Smooth muscle cell (in vitro differentiated cells): Measurements from ENCODE around the gene TSBP1. TPM values are rescaled to one million over a fixed set of nuclear protein-coding genes. Genes with fewer than 3 reads are reported as not detected.

ENCODE experiments used
- DNase-seq: peaks from one replicate; lab custom pipeline; 2025; ENCODE audit not compliant: unreplicated experiment; lab: John Stamatoyannopoulos, UW
- H2AFZ ChIP-seq: fragments of 200-600 bp; sonication (generic); 2 replicates; pipeline ENCODE4 v1.6.0; 2016; ENCODE audit warnings: antibody characterized with exemption, low read depth, mild to moderate bottlenecking
- H3F3A ChIP-seq: fragments of 200-600 bp; sonication (generic); 2 replicates; pipeline ENCODE4 v1.6.0; 2017; ENCODE audit warnings: antibody characterized with exemption, low read depth
- H3K27ac ChIP-seq: fragments of 200-600 bp; sonication (generic); 2 replicates; pipeline ENCODE4 v1.5.1; 2016; ENCODE audit warnings: low read depth, mild to moderate bottlenecking
- H3K27me3 ChIP-seq: fragments of 200-600 bp; sonication (generic); 2 replicates; pipeline ENCODE4 v1.6.1; 2016; ENCODE audit warnings: low read depth, mild to moderate bottlenecking
- H3K36me3 ChIP-seq: fragments of 200-600 bp; sonication (generic); 2 replicates; pipeline ENCODE4 v1.5.1; 2016; ENCODE audit warnings: low read depth
- H3K4me1 ChIP-seq: fragments of 200-600 bp; sonication (generic); 2 replicates; pipeline ENCODE4 v1.5.1; 2016; ENCODE audit warnings: low read depth
- H3K4me2 ChIP-seq: fragments of 200-600 bp; sonication (generic); 2 replicates; pipeline ENCODE4 v1.6.0; 2016; ENCODE audit warnings: mild to moderate bottlenecking
- H3K4me3 ChIP-seq: fragments of 200-600 bp; sonication (generic); 2 replicates; pipeline ENCODE4 v1.5.1; 2016; ENCODE audit warnings: mild to moderate bottlenecking
- H3K79me2 ChIP-seq: fragments of 200-600 bp; sonication (generic); 2 replicates; pipeline ENCODE4 v1.6.0; 2016; ENCODE audit warnings: low read depth, mild to moderate bottlenecking
- H3K9ac ChIP-seq: fragments of 200-600 bp; sonication (generic); 2 replicates; pipeline ENCODE4 v1.6.0; 2016; ENCODE audit warnings: low read depth
- H3K9me3 ChIP-seq: fragments of 200-600 bp; sonication (generic); replicated peaks from 2 replicates; pipeline ENCODE4 v1.5.1; 2016; ENCODE audit warnings: low read depth
- H4K20me1 ChIP-seq: fragments of 200-600 bp; sonication (generic); 2 replicates; pipeline ENCODE4 v1.6.0; 2016; ENCODE audit warnings: low read depth
- WGBS: methylation state at CpG from one replicate; pipeline ENCODE4 v1.1.7; 2016; ENCODE audit warnings: low lambda C conversion rate; 5-methylcytosine and 5-hydroxymethylcytosine counted together
- polyA plus RNA-seq: library from polyadenylated mRNA; unstranded; fragments of >200 nt; fragmentation: Nextera tagmentation; extraction: Ambion mirVana; gene quantifications from 2 replicates; pipeline ENCODE4 v1.2.1, GENCODE V29; 2016
- total RNA-seq: library from RNA; depleted of rRNA; stranded (reverse); fragments of >200 nt; gene quantifications from 2 replicates; pipeline ENCODE4 v1.2.3, GENCODE V29; 2014
- TF ChIP-seq, protein P1 (sequence below): fragments of 200-600 bp; sonication (generic); IDR thresholded peaks from 2 replicates; pipeline ENCODE4 v1.5.1; 2017; ENCODE audit warnings: borderline replicate concordance, mild to moderate bottlenecking, antibody characterized with exemption; ENCODE audit not compliant: insufficient read depth, poor library complexity, severe bottlenecking

TSBP1 gene
- total and polyA plus RNA-seq, 2 experiments from 2014 or later, result not detected

DNA sequence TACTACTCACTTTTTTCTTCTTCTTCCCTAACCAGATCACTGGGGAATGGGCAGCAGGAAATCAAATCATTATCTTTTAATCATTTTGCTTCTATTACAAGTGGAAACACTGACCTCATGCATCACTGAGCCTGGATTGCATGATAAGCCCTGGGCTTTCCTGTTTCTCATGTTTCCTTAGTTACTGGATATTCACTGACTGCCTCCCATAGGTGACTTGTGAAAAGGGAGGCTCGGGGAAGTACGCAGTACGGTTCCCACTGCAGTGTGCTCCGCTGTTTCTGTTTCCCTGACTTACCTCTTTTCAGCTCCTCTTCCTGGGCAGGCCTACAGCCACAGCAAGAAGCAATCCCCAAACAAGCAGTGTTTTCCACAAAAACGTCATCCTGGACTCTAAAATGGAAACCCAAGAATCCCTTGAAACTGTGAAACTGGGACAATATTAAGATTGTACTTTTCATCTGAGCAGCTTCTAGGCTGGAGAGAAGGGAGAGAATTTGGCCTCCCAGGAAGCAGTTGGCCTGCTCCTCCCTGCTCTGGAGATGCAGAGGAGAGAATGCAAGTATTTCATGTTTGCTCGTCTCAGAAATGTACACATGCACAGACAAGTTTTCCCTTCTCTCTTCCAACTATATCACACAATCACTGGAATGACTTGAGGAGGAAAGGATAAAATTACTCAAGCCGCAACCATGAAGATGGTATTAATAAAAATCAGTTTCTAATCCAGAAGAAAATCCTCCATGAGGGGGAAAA lies 22.1 kb upstream of the TSBP1 start:
- H2AFZ ChIP-seq, result no peak overlapping the region
- TF ChIP-seq, protein P1, sequence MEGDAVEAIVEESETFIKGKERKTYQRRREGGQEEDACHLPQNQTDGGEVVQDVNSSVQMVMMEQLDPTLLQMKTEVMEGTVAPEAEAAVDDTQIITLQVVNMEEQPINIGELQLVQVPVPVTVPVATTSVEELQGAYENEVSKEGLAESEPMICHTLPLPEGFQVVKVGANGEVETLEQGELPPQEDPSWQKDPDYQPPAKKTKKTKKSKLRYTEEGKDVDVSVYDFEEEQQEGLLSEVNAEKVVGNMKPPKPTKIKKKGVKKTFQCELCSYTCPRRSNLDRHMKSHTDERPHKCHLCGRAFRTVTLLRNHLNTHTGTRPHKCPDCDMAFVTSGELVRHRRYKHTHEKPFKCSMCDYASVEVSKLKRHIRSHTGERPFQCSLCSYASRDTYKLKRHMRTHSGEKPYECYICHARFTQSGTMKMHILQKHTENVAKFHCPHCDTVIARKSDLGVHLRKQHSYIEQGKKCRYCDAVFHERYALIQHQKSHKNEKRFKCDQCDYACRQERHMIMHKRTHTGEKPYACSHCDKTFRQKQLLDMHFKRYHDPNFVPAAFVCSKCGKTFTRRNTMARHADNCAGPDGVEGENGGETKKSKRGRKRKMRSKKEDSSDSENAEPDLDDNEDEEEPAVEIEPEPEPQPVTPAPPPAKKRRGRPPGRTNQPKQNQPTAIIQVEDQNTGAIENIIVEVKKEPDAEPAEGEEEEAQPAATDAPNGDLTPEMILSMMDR, result no peak
- H3K4me3 ChIP-seq, result no peak overlapping the region
- H3K79me2 ChIP-seq, result no peaks in the 10 kb centered on the region
- no peaks in the 10 kb centered on the region for H3F3A ChIP-seq
- no peaks in the 10 kb centered on the region for H3K27me3 ChIP-seq
- peak overlapping the region; percentile 85 for H3K27ac ChIP-seq
- no peaks in the 10 kb centered on the region for H3K9me3 ChIP-seq
- H3K4me1 ChIP-seq, result no peaks in the 10 kb centered on the region
- H4K20me1 ChIP-seq, result no peaks in the 10 kb centered on the region
- H3K4me2 ChIP-seq, result peak overlapping the region; percentile 4
- H3K9ac ChIP-seq, result peak overlapping the region; percentile 81
- DNase-seq, result no peak
- 72% methylated on average over 7 of the region's 7 CpGs for WGBS
- no peaks in the 10 kb centered on the region for H3K36me3 ChIP-seq

DNA sequence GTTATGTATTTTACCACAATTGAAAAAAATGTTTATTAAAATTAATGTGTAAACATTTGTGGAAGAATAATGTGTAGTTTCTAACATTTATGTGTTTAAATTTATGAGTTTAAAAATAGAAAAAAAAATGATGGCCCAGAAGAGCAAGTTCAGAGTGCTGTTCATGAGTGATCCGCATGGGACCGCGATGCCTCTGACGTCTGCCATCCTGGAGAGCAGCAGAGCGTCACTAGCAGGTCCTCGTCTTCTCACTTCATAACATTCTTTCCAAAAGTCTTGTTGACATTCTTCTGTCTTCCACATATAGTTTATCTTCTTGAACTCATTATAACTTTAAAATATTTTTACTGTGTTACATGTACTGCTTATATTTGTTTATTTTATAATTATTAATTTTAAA lies 19.8 kb upstream of the TSBP1 start:
- H2AFZ ChIP-seq, result no peak overlapping the region
- no peak overlapping the region for H3K4me3 ChIP-seq
- H3K9me3 ChIP-seq, result no peaks in the 10 kb centered on the region
- no peaks in the 10 kb centered on the region for H3K79me2 ChIP-seq
- H4K20me1 ChIP-seq, result no peaks in the 10 kb centered on the region
- 93% methylated on average over 6 of the region's 6 CpGs for WGBS
- H3K27me3 ChIP-seq, result no peaks in the 10 kb centered on the region
- no peak overlapping the region for H3K27ac ChIP-seq
- no peaks in the 10 kb centered on the region for H3K4me1 ChIP-seq
- H3K9ac ChIP-seq, result no peak overlapping the region
- no peaks in the 10 kb centered on the region for H3K36me3 ChIP-seq
- TF ChIP-seq, protein P1, result no peak
- H3K4me2 ChIP-seq, result no peak overlapping the region
- DNase-seq, result no peak
- no peaks in the 10 kb centered on the region for H3F3A ChIP-seq

DNA sequence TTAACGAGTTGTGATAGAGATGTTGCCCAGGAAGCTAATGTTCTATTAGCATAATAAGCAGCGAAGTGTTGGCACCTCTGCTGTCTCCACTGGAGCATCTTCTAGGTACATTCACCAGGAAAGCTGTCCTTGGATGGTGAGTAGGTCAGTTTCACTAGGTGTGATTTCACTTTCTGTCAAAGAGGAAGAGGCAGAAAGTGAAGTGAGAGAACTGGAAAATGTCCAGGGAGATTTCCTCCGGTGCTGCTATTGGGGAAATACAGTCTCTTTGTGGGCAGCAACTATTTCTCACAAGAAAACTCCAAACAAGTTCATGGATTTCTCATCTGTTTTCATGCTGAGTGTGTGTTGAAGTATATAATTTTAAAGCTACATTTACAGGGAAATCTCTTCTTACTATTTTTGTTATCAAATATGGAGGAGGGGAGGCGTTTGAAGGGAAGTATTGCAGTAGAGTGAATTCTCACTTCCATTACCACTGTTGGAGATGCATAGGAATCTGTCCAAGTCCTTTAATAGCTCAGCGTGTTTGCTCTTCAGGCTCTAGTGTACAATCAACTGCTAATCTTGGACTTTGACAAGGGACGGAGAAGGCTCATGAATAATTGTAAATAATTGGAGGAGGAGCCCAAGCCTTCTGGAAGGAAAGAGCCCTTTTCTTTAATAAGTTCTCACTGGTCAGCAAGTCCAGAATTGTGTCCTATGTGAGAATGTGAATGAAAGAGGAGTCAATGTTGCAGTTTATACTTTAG lies 16.1 kb upstream of the TSBP1 start:
- Histone ChIP-seq H3K4me3 (no peak overlapping the region), H2AFZ (no peak overlapping the region), H3K9ac (no peak overlapping the region), H3K27ac (no peak overlapping the region), H3K27me3 (no peaks in the 10 kb centered on the region), H4K20me1 (no peaks in the 10 kb centered on the region), H3K4me1 (no peaks in the 10 kb centered on the region), H3F3A (no peaks in the 10 kb centered on the region), H3K9me3 (no peaks in the 10 kb centered on the region), H3K4me2 (no peak overlapping the region), H3K36me3 (no peaks in the 10 kb centered on the region), H3K79me2 (no peaks in the 10 kb centered on the region)
- whole genome bisulfite sequencing, result 80% methylated on average over 6 of the region's 6 CpGs
- DNase-seq, result no peak
- TF ChIP-seq, protein P1, result no peak

DNA sequence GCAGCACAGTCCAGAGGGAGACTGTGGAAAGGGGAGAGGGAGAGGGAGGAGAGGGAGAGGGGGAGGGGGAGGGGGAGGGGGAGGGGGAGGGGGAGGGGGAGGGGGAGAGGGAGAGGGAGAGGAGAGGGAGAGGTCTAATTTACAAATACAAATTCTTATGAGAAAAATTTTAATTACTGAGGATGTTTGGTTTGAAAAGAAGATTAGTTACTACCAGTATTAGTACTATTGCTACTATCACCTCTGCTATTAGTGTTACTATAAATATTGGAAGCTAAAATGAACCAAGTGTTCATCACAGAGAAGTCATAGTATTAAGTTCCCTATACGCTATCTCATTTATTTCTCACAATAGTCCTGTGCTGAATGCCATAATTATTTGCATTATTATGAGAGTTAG lies 14.3 kb upstream of the TSBP1 start:
- H3K27me3 ChIP-seq, result no peaks in the 10 kb centered on the region
- WGBS, result 100% methylated on average over 1 of the region's 1 CpG
- TF ChIP-seq, protein P1, result no peak

More for the DNA sequence above, 14.3 kb upstream of the TSBP1 start:
- no peaks in the 10 kb centered on the region for H3K4me1 ChIP-seq
- H4K20me1 ChIP-seq, result no peaks in the 10 kb centered on the region
- DNase-seq, result no peak
- H3K4me3 ChIP-seq, result no peak overlapping the region
- H3K79me2 ChIP-seq, result no peaks in the 10 kb centered on the region
- H3K4me2 ChIP-seq, result no peak overlapping the region
- H2AFZ ChIP-seq, result no peak overlapping the region
- H3F3A ChIP-seq, result no peaks in the 10 kb centered on the region
- no peaks in the 10 kb centered on the region for H3K9me3 ChIP-seq
- H3K9ac ChIP-seq, result no peak overlapping the region
- H3K27ac ChIP-seq, result no peak overlapping the region
- H3K36me3 ChIP-seq, result no peaks in the 10 kb centered on the region
